Stimulated activated CD4-positive, alpha-beta T cell treated with anti-CD3 and anti-CD28 coated beads, Interleukin-4, amount 100 ng/mL, for 48 hours (primary cell): Measurements from ENCODE around the gene KRT14.
"Not testable (repeated sequence)": the region's sequence is repeated elsewhere in the genome, so short reads cannot be mapped to it uniquely, and the experiment has no call there.

Source experiments
- DNase-seq, 2 donors: peaks; one replicate each; pipeline ENCODE4 v3.0.0-alpha.2; 2020; ENCODE audit warnings: low read depth in 2 of 2

Gene KRT14

DNA sequence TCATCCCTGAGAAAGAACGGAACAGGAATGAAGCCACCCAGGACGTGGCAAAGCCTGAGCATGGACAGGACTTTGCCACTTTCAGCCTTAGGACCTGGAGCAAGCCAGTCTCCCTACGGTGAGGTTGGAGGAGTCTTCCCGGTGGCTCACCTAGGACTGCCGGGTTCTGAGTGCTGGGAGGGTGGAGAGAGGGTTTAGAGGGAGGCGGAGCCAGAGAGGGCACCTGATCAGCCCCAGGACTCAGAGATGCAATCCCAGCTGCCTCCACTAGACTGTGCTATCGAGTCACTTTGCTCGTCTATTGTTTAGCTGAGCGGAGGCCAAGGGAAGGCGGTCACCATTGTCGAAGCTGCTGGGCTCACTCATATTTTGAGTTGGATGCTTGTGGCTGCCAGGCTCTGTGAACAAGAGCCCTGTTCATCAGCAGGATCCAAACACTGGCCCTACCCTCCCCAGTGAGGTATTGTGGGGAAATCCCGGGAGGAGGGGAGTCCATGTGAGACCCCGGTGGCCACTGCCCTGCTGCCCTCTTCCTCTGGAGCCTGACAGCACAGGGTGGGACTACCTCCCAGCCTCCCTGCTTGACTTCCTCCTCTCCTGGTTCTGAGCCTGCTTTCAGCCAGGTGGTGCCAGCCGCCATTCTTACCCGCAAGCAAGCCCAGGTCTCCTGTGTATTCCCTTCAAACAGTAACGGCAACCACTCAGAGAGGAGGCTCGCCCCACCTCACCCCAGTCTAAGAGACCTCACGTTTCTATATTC, 7.0 kb downstream of the KRT14 start:
- DNase-seq, result peak; percentile 67 to 79

DNA sequence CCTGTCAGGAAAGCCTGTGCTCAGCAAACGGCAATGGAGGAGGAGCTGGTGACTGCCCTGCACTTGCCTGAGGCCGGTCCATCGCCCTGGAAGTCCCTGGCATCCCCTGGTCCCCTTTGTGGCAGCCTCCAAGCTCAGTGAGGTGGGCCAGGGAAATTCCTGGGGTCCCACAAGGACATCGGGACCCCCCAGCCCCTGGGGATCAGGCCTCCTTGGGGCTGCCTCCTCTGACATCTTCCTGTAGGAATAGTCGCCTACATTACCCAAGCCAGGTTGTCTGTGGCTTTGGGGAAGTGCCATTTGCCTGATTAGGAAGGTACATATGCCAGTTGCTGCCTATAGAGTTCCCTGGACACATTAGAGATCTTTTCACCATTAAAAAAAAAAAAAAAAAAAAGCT, 7.7 kb downstream of the KRT14 start:
- DNase-seq, result no peak

DNA sequence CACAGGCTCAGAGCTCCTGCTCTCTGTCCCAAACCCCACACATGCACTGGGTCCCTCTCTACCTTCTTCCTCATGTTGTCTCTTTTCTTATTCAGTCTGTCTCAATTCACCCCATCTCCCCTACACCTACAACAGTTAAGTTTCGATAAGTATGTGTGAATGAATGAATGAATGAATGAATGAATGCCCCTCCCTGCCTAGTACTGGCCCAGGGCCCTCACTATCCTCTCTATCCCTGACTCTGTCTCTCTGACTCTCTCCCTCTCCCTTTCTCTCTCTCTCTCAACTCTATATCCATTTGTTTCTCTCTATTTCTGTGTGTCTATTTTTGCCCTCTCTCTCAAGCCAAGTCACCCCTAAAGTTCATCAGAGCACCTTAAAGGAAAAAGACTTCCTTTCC, 8.2 kb downstream of the KRT14 start:
- no peak for DNase-seq

DNA sequence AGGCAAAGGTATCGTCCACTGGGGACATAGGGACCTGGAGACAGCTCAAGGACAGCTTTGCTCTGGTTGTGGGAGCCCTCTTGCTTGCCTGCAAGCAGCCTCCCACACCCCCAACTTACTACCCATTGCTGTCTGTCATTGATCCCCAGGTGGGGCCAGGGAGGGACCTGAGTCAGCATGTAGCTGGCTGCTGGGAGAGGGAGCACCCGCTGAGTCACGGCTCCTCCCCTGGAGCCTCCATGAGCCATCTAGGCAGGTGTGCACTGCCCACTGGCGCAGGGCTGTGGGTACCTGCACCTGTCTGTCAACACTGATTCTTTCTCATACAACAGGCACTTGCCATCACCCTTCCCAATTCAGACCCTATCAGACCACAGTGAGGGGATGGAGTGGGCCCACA, 10.0 kb downstream of the KRT14 start:
- DNase-seq, result not testable (repeated sequence)

DNA sequence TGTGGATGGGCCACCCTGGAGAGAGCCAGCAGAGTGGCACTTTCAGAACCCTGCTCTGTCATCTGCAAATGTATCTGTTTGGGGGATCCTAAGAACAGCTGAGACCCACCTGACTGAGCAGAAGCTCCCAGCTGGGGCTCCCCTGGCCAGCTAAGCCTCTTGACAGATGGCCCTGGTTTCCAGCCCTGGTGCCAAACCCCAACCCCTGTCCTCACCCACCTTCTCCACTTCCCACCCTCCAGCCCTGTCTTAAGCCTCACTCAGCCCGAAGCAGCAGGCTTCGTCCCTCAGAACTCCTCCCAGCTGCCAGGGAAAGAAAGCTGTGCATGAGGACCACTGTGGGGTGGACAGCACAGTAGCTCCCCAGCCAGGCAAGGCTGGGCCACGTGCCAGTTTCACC, 11.4 kb downstream of the KRT14 start:
- DNase-seq, result no peak

DNA sequence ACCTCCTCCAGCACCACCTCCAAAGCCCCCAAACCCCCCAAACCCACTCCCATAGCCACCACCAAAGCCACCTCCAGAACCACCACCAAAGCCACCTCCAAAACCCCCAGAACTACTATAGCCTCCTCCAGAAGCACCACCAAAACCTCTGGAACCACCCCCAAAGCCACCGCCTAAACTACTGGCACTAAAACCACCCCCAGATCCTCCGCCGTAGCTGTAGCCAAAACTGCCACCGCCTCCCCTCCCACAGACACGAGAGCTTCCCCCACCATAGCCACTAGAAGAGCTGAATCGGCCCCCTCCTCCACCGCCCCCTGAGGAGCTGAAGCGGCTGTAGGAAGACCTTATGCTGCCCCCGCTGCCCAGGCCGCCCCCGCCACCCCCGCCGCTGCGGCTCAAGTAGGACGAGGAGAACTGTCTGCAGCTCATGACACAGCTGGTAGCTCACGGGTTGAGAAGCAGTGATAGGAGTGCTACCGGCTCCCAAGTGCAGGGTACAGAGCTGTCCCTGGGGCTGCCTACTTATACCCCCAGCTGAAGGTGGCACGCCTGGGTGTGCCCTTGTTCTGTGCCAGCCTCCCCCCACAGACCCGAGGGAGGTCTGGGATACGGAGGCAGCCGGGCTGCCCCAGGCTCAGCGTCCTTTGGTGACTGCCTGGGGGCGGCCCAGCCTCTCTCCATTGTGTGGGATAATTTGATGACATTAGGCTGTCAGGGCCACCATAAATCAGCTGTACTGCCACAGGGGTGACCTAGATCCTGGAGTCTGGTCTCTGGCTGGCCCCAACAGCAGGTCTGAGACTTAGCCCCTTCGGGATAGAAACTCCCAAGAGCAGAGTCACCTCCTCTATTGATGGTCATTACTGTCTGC, 14.9 kb downstream of the KRT14 start, which contains the start of gene KRT9:
Gene KRT9 (minus strand): TSS at position 499 of the 874 bp plus-strand sequence. CDS start 67 bp downstream, at position 432.
- no peak for DNase-seq

DNA sequence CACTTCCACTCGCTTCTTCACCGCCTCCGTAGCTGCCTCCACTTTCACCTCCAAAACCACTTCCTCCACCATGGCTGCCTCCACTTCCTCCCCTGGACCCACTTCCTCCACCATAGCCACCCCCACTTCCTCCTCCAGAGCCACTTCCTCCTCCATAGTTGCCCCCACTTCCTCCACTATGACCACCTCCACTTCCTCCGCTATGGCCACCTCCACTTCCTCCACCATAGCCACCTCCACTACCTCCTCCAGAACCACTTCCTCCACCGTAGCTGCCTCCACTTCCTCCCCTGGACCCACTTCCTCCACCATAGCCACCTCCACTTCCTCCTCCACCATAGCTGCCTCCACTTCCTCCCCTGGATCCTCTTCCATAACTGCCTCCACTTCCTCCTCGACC, 19.4 kb downstream of the KRT14 start:
- no peak for DNase-seq

DNA sequence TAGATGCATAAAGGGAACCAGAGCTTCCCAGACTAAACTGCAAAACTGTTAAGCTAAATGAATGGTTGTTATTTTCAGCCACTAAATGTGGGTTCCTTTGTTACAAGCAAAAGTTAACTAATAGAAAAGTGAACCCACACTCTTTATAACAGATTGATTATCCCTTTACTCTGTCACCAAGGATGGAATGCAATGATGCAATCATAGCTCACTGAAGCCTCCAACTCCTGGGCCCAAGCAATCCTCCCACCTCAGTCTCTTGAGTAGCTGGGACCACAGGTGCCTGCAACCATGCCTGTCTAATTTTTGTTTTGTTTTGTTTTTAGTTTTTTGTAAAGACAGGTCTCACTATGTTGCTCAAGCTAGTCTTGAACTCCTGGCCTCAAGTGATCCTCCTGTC, 21.4 kb downstream of the KRT14 start:
- DNase-seq, result no peak

DNA sequence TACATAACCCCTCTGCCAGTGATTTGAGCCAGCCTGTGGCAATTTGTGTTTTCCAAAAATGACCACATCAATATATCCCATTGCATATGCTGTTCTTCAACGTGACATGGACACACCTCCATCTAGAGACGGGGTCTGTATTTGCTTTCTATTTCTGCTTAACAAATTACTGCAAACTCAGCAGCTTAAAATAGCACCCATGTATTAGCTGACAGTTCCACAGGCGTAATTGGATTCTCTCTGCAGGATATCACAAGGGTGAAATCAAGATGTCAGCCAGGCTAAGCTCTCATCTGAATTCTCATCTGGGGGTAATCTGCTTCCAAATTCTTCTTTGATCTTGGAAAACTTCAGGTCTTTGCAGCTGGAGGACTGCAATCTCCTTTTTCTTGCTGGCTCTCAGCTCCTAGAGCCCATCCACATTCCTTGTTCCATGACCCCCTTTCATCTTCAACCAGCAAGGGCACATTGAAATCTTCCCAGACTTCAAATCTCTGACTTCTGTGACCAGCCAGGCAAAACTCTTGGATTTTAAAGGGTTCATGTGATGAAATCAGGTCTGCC, 23.0 kb downstream of the KRT14 start:
- no peak for DNase-seq

DNA sequence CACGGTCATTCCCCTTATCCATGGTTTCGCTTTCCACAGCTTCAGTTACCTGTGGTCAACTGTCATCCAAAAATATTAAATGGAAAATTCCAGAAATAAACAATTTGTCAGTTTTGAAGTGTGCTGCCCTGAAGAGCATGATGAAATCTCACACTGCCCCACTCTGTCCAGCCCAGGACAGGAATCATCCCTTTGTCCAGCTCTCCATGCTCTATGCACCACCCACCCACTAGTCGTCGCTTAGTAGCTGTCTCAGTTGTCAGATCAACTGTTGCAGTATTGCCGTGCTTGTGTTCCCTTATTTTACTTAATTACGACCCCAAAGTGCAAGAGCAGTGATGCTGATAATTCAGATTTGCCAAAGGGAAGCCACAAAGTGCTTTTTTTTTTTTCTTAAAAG, 25.1 kb downstream of the KRT14 start:
- no peak for DNase-seq

DNA sequence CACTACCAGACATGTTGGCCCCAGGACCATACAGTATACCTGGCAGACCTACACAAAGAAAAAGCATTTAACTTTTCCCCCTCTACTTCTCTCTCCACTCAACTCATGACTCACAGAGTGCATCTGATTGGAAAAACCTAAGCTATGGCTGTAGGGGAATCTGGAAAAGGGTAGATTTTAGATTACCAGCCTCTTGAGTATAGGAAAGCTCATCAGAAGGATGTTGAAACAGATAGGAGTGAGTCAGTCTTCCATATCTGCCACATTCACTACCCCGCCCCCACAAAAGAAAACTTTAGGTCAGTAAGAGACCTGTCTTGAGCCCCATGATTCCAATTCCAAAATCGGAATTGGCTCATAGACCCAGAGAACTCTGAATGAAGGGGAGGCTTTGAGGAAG, 27.1 kb downstream of the KRT14 start:
- DNase-seq, result no peak

DNA sequence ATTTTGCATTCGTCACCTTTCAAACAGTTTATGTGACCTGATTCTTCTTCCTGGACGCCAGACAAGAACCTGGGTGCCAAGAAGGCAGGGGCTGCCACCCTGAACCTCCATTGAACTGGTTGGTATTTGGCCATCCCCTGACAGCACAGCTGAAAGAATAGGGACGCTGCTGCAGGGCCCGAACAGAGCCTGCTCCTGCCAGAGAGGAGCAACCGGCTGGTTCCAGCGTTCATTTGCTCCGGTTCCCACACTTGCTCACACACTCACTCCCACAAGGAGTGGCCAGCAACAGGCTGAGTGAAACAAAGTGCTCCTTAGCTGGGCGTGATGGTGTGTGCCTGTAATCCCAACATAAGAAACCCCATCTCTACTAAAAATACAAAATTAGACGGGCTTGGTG, 29.8 kb downstream of the KRT14 start:
- no peak for DNase-seq

DNA sequence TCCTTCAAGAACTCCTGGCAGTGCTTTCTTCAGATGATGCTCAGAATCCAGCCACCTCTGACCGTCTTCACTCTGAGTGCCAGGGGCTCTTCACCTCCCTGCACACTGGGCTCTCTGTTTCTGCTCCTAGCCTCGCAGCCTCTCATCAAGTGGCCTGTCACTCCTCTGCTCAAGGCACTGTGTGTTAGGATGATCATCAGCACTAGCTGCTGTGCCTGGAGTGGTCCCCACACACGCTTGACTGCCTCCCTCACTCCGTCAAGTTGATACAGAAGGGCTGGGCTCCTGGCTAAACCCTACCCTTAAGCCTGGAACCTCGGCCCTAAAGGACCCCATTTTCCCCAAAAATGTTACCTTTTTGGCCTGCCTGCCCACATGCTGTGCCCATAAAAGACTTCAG, 30.4 kb downstream of the KRT14 start:
- no peak for DNase-seq

DNA sequence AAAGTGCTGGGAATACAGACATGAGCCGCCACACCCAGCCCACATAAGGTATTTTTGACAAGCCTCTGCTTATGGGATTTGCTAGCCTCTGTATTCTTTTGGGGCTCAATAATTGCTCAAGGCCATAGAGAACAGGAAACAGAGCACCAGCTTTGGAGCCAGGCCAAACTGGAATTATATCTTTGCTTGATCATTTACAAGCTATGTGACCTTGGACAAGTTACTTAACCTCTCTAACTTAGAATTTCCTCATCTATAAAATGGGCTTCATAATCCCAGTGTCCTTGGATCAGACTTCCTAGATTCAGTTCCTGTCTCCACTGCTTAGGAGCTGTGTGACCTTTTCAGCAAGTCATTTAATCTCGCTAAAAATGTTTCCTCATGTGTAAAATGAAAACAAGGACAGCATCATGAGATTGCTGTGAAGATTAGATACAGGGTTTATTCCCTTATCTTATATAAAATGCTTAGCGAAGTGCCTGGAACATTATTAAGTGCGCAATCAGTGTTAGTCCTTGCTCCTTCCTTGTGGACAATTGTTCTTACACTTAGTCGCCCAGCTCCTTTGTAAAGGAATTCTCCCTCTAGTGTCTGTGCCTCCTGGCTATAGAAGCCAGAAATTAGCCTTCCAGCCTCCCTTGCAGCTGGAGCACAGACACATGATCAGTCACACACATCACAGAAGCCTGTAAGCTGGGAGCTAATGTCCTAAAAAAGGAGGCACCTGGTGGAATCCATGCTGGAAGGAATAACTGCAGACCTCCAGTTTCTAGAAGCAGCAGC, 31.4 kb downstream of the KRT14 start:
- no peak for DNase-seq

DNA sequence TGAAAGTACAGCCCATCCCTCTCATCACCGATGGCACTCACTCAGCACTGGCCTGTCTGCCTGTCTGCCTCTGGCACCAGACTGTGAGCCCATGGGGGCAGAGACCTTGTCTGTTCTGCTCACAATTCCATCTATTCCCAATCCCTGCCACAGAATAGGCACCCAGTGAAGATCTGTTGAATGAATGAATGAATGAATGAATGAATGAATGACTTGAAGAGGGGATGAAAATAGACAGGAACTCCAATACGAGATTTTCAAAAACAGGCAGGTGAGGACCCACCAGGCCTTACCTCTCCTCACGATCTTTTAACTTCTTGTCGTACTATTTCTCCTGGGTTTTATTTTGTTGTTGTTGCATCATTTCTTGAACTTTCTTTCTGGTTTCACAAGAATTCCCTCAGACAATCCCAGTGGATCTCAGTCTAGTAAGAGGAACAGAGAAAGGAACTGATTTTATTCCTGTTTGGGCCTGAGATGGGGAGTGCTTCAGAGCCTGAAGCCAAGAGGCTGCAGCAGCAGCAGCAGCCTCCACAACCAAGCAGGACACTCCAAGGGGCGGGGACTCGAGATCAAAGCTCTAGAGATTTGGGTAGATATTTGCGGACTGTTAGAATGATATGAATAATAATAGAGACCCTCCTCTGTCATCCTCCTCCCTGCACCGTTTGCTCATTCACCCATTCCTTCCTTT, 32.6 kb downstream of the KRT14 start:
- no peak for DNase-seq

DNA sequence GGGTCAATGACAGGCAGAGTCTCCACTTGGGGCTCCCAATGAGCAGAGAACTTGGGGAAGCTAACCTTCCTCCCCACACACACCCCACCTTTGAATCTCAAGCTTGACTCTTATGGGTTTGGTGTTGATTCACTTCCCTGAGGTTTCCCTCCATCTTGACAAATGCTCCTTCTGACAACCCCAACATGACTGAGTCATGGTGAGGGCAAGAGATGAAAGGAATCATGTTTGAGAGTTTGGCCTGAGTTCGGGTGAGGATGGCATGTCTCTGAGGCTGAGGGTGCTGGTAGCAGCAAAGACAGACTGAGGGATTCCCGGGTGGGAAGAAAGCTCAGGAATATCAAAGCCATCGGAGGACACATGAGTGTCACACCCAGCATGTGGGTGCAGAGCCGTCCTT, 33.5 kb downstream of the KRT14 start:
- DNase-seq, result no peak

DNA sequence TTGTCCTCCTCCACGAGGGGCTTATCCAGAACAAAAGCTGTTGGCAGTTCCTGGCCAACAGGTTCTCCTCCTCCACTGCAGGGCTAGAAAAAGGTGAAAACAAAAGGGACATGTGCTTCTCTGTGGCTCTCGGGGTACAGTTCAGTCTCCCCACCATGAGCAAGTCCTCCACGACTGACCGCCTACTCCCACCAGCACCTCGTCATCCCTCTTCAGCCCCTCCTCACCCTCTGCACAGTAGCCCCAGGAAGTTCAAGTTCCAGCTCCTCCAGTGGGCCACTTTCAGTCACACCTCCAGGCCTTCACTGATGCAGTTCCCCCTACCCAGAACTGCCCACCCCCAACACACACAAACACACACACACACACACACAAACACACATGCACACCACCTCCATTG, 34.2 kb downstream of the KRT14 start:
- DNase-seq, result no peak

DNA sequence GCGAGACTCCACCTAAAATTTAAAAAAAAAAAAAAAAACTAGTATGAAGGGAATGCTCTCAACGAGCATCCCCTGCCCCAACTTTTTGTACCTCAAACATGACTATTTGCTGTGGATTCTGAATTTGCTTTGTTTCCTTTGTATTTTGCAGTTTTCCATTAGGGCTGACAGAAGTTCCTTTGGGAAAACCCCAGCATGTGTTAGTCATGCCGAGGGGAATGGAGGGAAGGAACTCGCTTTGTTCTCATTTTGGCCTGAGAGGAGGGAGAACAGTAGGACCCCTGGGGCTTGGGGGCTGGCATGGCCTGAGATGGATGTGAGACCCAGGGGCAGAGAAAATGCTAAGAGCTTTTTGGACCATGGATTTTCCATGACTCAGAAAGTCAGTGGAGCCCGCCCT, 35.3 kb downstream of the KRT14 start:
- no peak for DNase-seq

DNA sequence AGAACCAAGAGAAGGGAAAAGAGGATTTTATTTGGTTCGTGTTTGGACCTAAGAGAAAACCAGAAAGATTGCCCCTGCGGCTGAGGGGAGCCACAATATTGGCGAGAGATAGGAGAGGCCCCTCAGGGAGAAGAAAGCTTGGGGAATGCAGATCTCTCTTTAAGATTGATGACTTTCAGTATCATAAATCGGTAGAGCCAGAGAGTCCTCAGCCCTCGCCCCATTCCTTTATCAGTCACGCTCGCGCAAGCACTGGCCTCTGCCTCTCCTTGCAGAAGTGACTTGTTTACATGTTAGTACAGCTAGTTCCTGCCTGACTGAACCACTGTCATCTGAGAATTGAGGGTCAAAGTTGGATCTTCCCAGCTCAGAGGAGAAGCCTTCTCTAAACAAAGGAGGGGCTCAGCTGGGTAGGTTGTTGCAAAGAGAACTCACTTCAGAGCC, 37.1 kb downstream of the KRT14 start:
- DNase-seq, result no peak

DNA sequence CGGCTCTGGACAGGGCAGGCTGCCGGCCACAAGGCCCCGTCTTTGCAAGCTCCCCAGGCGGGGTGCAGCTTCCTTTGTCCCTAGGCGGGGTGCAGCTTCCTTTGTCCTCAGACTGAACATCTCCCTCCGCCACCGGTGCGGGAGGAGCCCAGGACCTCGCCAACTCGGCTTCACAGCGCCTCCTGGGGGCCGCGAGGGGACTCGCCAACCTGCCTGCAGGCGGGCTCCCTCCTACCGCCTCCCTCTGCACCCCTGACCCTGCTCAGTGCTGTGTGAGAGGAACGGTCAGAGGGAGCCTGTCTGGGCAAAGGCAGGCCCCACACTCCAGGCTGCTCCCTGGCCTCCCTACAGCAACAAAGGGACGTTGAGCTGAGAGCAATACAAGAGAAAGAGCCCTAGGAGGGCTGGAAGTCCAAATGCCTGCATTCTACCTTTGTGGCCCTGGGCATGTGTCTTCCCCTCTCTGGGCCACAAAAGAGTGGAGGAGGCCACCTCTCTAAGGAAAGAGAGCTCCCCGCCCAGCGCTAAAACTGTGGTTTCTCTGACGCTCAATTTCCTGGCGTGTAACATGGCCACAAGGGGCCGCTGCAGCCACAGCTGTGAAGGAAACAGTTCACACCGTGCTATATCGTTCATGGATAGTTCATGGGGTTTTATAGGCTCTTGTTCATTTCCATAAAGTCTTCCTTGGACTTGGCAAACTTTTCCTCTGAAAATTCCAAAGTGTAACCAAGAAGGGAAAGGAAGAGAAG, 37.7 kb downstream of the KRT14 start:
- DNase-seq, result peak; percentile 75 to 79
